ENCODE data around the gene E2F1. TPM values are rescaled to one million over a fixed set of nuclear protein-coding genes. Genes with fewer than 3 reads are reported as not detected.

E2F1 gene
- total and polyA plus RNA-seq, 2 of the 4 experiments (the other 2 are of a cell fraction), result 10.9 to 14.0 TPM

- intact Hi-C loops (cut with micrococcal nuclease), result no loop called here
- no peak for TF ChIP-seq POLR2A (IDR thresholded peaks at IDR 0.05; ENCODE audit: low read depth, low read length)
- no peak for TF ChIP-seq MAFK (IDR thresholded peaks at IDR 0.05; ENCODE audit: low read depth, low read length)
- TF ChIP-seq RCOR1 (IDR thresholded peaks at IDR 0.05; ENCODE audit: insufficient replicate concordance, low read length), result no peak
- TF ChIP-seq NFE2L2 (IDR thresholded peaks at IDR 0.05; ENCODE audit: low read depth, low read length), result no peak
- no peak for TF ChIP-seq CHD1 (IDR thresholded peaks at IDR 0.05; ENCODE audit: low read depth, low read length)
- TF ChIP-seq RFX5 (IDR thresholded peaks at IDR 0.05; ENCODE audit: low read depth, low read length), result no peak
- no peak for TF ChIP-seq USF2 (IDR thresholded peaks at IDR 0.05; ENCODE audit: low read depth, low read length)
- TF ChIP-seq FOS (IDR thresholded peaks at IDR 0.05; ENCODE audit: low read depth, low read length), result no peak
- no peak for TF ChIP-seq BHLHE40 (IDR thresholded peaks at IDR 0.05; ENCODE audit: low read depth, low read length)
- no peak for TF ChIP-seq ELK1 (IDR thresholded peaks at IDR 0.05; ENCODE audit: borderline replicate concordance, low read depth, low read length)
- no peak for TF ChIP-seq RAD21 (IDR thresholded peaks at IDR 0.05; ENCODE audit: low read length)
- no peak for TF ChIP-seq CTCF (conservative IDR thresholded peaks at IDR 0.05; ENCODE audit: low read depth, low read length)
- TF ChIP-seq SMC3 (IDR thresholded peaks at IDR 0.05; ENCODE audit: low read depth, low read length), result no peak
- no peak for TF ChIP-seq MAZ (IDR thresholded peaks at IDR 0.05; ENCODE audit: borderline replicate concordance, low read depth, low read length)
- TF ChIP-seq CEBPB (IDR thresholded peaks at IDR 0.05; ENCODE audit: low read depth, low read length), result no peak
- TF ChIP-seq MXI1 (IDR thresholded peaks at IDR 0.05; ENCODE audit: borderline replicate concordance, low read depth, low read length), result no peak
- in situ Hi-C loops (cut with MboI; ENCODE audit: low sequenced_read_pairs), result no loop called here
- no peak overlapping the region for H3K18ac ChIP-seq (ENCODE audit: low read depth, low read length)
- H3K9me3 ChIP-seq (ENCODE audit: control insufficient read depth, insufficient read depth, low read length), result no peaks in the 10 kb centered on the region
- no peaks in the 10 kb centered on the region for H3K9me1 ChIP-seq (ENCODE audit: insufficient read depth, low read length)
- H2AK9ac ChIP-seq (replicated peaks; ENCODE audit: low read depth, low read length, poor library complexity), result no peak overlapping the region
- no peaks in the 10 kb centered on the region for H3K27me3 ChIP-seq (ENCODE audit: control insufficient read depth, insufficient read depth, low read length)
- no peak overlapping the region for H4K5ac ChIP-seq (ENCODE audit: low read depth, low read length)
- H3K56ac ChIP-seq (ENCODE audit: extremely low read depth, insufficient read depth, low read length), result no peak overlapping the region
- no peak overlapping the region for H3K14ac ChIP-seq (replicated peaks; ENCODE audit: low read depth, low read length)
- no peak overlapping the region for H2AK5ac ChIP-seq (ENCODE audit: low read depth, low read length)
- no peak overlapping the region for H3K23ac ChIP-seq (ENCODE audit: low read depth, low read length)
- H2AFZ ChIP-seq (replicated peaks; ENCODE audit: low read length, poor library complexity), result no peak overlapping the region
- no peaks in the 10 kb centered on the region; the same call in 1 of the 2 replicates for H4K20me1 ChIP-seq (ENCODE audit: insufficient read depth, low read length)
- H2BK20ac ChIP-seq (ENCODE audit: low read depth, low read length), result no peak overlapping the region
- H3K4me3 ChIP-seq (ENCODE audit: insufficient read depth, low read depth, low read length), result no peak overlapping the region
- ChIA-PET POLR2A (ENCODE audit: unreplicated experiment) (no interaction called here), CTCF (no interaction called here)
- ATAC-seq (ENCODE audit: low read depth) (no peak), DNase-seq (no peak)
- peaks cover 3% of the 10 kb centered on the region; the same call in 1 of the 2 replicates for H3K36me3 ChIP-seq (ENCODE audit: control insufficient read depth, insufficient read depth, low read length)
- no peak overlapping the region for H3K4ac ChIP-seq (ENCODE audit: low read depth, low read length)
- no peak overlapping the region for H3K4me2 ChIP-seq (ENCODE audit: low read depth, low read length)
- dilution Hi-C loops (cut with HindIII; ENCODE audit: low sequenced_read_pairs, unreplicated experiment), result no loop called here
- no peak overlapping the region for H3K27ac ChIP-seq (ENCODE audit: insufficient read depth, low read length)
- H3K79me1 ChIP-seq (ENCODE audit: low read depth in 1 of 2, low read length in 2 of 2), result no peaks in the 10 kb centered on the region
- no peak overlapping the region for H3K9ac ChIP-seq (ENCODE audit: low read depth, low read length)
- H2BK15ac ChIP-seq (ENCODE audit: low read depth, low read length), result no peak overlapping the region
- no peaks in the 10 kb centered on the region for H3K4me1 ChIP-seq (ENCODE audit: control insufficient read depth, insufficient read depth, low read length)
- H2BK5ac ChIP-seq (ENCODE audit: low read depth, low read length, poor library complexity, severe bottlenecking), result no peak overlapping the region
- WGBS, 2 experiments (ENCODE audit: extremely low coverage in 2 of 2, insufficient read length in 1 of 2), result no CpG with 5 or more reads among the region's 11 CpGs
- no peak overlapping the region for H2BK120ac ChIP-seq (ENCODE audit: low read depth, low read length)
- no peak overlapping the region for H4K91ac ChIP-seq (ENCODE audit: insufficient read depth, low read depth, low read length)
- no peak overlapping the region for H4K8ac ChIP-seq (ENCODE audit: low read depth in 2 of 2, low read length in 2 of 2)
- no TSS peak for BruUV-seq (replicated peaks)
Observed at GRCh38 chr20:33704197-33704924, 18.2 kb upstream of the E2F1 start.
